Loucy (cell line): ENCODE data around the gene RARB.

Experiments used
- CTCF ChIP-seq: fragments of 200-600 bp; sonication (generic); conservative IDR thresholded peaks from 2 replicates; pipeline ENCODE4 v1.5.1; 2014; ENCODE audit warnings: mild to moderate bottlenecking, antibody characterized with exemption, low read length
- EZH2phosphoT487 ChIP-seq: fragments of 200-600 bp; IDR thresholded peaks from 2 replicates; pipeline ENCODE4 v1.6.1; 2018; ENCODE audit warnings: antibody characterized with exemption, mild to moderate bottlenecking, moderate library complexity, borderline replicate concordance

GRCh38 chr3:25433106-25433505 lies 5.0 kb downstream of the RARB start:
- TF ChIP-seq CTCF, result no peak
- no peak for TF ChIP-seq EZH2phosphoT487
